SK-N-MC (cell line): Measurements from ENCODE around the gene STX8.

Experiments
- EZH2 ChIP-seq: fragments of 200-600 bp; sonication (generic); IDR thresholded peaks from one replicate; pipeline ENCODE4 v1.6.1; 2017; ENCODE audit warnings: antibody characterized with exemption
- FOXP2 ChIP-seq: optimal IDR thresholded peaks from 2 replicates; pipeline ENCODE3; 2011; ENCODE audit warnings: mild to moderate bottlenecking, moderate library complexity; ENCODE audit not compliant: insufficient read depth; ENCODE audit errors: extremely low read length, control extremely low read depth
- POLR2AphosphoS5 ChIP-seq: IDR thresholded peaks from 2 replicates; pipeline ENCODE4 v1.6.1; 2012; ENCODE audit warnings: mild to moderate bottlenecking, low read depth, low read length, borderline replicate concordance

- TF ChIP-seq EZH2 (no peak), FOXP2 (no peak), POLR2AphosphoS5 (no peak)
These were observed 194.6 kb downstream of the STX8 start for GRCh38 chr17:9381068-9381467.
